ENCODE measurements around the gene SYT15B. TPM values are rescaled to one million over a fixed set of nuclear protein-coding genes. Genes with fewer than 3 reads are reported as not detected.
"Not testable (repeated sequence)": the region's sequence is repeated elsewhere in the genome, so short reads cannot be mapped to it uniquely, and the experiment has no call there.

Gene SYT15B
- total RNA-seq, 1 donor from 2014 or later: 0.23 TPM

GRCh38 chr10:47753176-47753575, 10.2 kb downstream of the SYT15B start:
- DNase-seq (ENCODE audit: low spot score); H3K4me3 Mint-ChIP-seq (ENCODE audit: low read depth): not testable (repeated sequence)

GRCh38 chr10:47751821-47752220, 11.6 kb downstream of the SYT15B start:
- H3K27me3 Mint-ChIP-seq (ENCODE audit: low read depth); H3K9me3 Mint-ChIP-seq; intact Hi-C loops (cut with micrococcal nuclease); DNase-seq (ENCODE audit: low spot score); H3K4me3 Mint-ChIP-seq (ENCODE audit: low read depth); H3K36me3 Mint-ChIP-seq (ENCODE audit: low read depth); H3K27ac Mint-ChIP-seq; H3K4me1 Mint-ChIP-seq (ENCODE audit: low read depth): not testable (repeated sequence)

More at GRCh38 chr10:47753176-47753575, 10.2 kb downstream of the SYT15B start:
- H3K4me1 Mint-ChIP-seq (ENCODE audit: low read depth); H3K27me3 Mint-ChIP-seq (ENCODE audit: low read depth); H3K27ac Mint-ChIP-seq; intact Hi-C loops (cut with micrococcal nuclease); H3K9me3 Mint-ChIP-seq; H3K36me3 Mint-ChIP-seq (ENCODE audit: low read depth): not testable (repeated sequence)

- H3K36me3 Mint-ChIP-seq (ENCODE audit: low read depth); H3K4me1 Mint-ChIP-seq (ENCODE audit: low read depth); H3K4me3 Mint-ChIP-seq (ENCODE audit: low read depth); H3K27me3 Mint-ChIP-seq (ENCODE audit: low read depth); H3K9me3 Mint-ChIP-seq; intact Hi-C loops (cut with micrococcal nuclease); H3K27ac Mint-ChIP-seq; DNase-seq (ENCODE audit: low spot score): not testable (repeated sequence)
Observed at GRCh38 chr10:47750360-47750759, 13.0 kb downstream of the SYT15B start.

- intact Hi-C loops (cut with micrococcal nuclease); H3K4me1 Mint-ChIP-seq (ENCODE audit: low read depth); H3K4me3 Mint-ChIP-seq (ENCODE audit: low read depth): not testable (repeated sequence)
Observed at GRCh38 chr10:47746780-47747376, 16.5 kb downstream of the SYT15B start.

GRCh38 chr10:47744881-47745280, 18.5 kb downstream of the SYT15B start:
- intact Hi-C loops (cut with micrococcal nuclease); H3K27ac Mint-ChIP-seq; H3K27me3 Mint-ChIP-seq (ENCODE audit: low read depth); H3K4me3 Mint-ChIP-seq (ENCODE audit: low read depth); DNase-seq (ENCODE audit: low spot score); H3K4me1 Mint-ChIP-seq (ENCODE audit: low read depth); H3K9me3 Mint-ChIP-seq; H3K36me3 Mint-ChIP-seq (ENCODE audit: low read depth): not testable (repeated sequence)

More at GRCh38 chr10:47746780-47747376, 16.5 kb downstream of the SYT15B start:
- not testable (repeated sequence) for H3K36me3 Mint-ChIP-seq (ENCODE audit: low read depth); H3K27ac Mint-ChIP-seq; H3K9me3 Mint-ChIP-seq; DNase-seq (ENCODE audit: low spot score); H3K27me3 Mint-ChIP-seq (ENCODE audit: low read depth)

- intact Hi-C loops (cut with micrococcal nuclease); H3K27ac Mint-ChIP-seq: not testable (repeated sequence)
- H3K4me3 Mint-ChIP-seq (ENCODE audit: low read depth): peak overlapping the region; percentile 52
Observed at GRCh38 chr10:47743611-47744550, 19.5 kb downstream of the SYT15B start.

GRCh38 chr10:47740868-47741267, 22.5 kb downstream of the SYT15B start:
- H3K36me3 Mint-ChIP-seq (ENCODE audit: low read depth); H3K4me1 Mint-ChIP-seq (ENCODE audit: low read depth); H3K9me3 Mint-ChIP-seq; H3K4me3 Mint-ChIP-seq (ENCODE audit: low read depth); DNase-seq (ENCODE audit: low spot score); H3K27ac Mint-ChIP-seq; intact Hi-C loops (cut with micrococcal nuclease); H3K27me3 Mint-ChIP-seq (ENCODE audit: low read depth): not testable (repeated sequence)

More at GRCh38 chr10:47743611-47744550, 19.5 kb downstream of the SYT15B start:
- H3K9me3 Mint-ChIP-seq; H3K36me3 Mint-ChIP-seq (ENCODE audit: low read depth); H3K4me1 Mint-ChIP-seq (ENCODE audit: low read depth); H3K27me3 Mint-ChIP-seq (ENCODE audit: low read depth): not testable (repeated sequence)
- peak; percentile 29 for DNase-seq (ENCODE audit: low spot score)

GRCh38 chr10:47730911-47731310, 32.5 kb downstream of the SYT15B start:
- DNase-seq (ENCODE audit: low spot score); H3K4me1 Mint-ChIP-seq (ENCODE audit: low read depth); H3K36me3 Mint-ChIP-seq (ENCODE audit: low read depth); H3K27ac Mint-ChIP-seq; H3K4me3 Mint-ChIP-seq (ENCODE audit: low read depth); H3K27me3 Mint-ChIP-seq (ENCODE audit: low read depth); intact Hi-C loops (cut with micrococcal nuclease); H3K9me3 Mint-ChIP-seq: not testable (repeated sequence)

- H3K4me3 Mint-ChIP-seq (ENCODE audit: low read depth); DNase-seq (ENCODE audit: low spot score); H3K27me3 Mint-ChIP-seq (ENCODE audit: low read depth); H3K36me3 Mint-ChIP-seq (ENCODE audit: low read depth); intact Hi-C loops (cut with micrococcal nuclease); H3K4me1 Mint-ChIP-seq (ENCODE audit: low read depth); H3K27ac Mint-ChIP-seq; H3K9me3 Mint-ChIP-seq: not testable (repeated sequence)
Observed at GRCh38 chr10:47725740-47726139, 37.7 kb downstream of the SYT15B start.

- H3K4me3 Mint-ChIP-seq (ENCODE audit: low read depth); H3K27me3 Mint-ChIP-seq (ENCODE audit: low read depth); H3K36me3 Mint-ChIP-seq (ENCODE audit: low read depth); H3K4me1 Mint-ChIP-seq (ENCODE audit: low read depth); H3K27ac Mint-ChIP-seq; intact Hi-C loops (cut with micrococcal nuclease); H3K9me3 Mint-ChIP-seq; DNase-seq (ENCODE audit: low spot score): not testable (repeated sequence)
Observed at GRCh38 chr10:47725047-47725446, 38.3 kb downstream of the SYT15B start.

GRCh38 chr10:47724119-47724518, 39.3 kb downstream of the SYT15B start:
- H3K4me3 Mint-ChIP-seq (ENCODE audit: low read depth); H3K27ac Mint-ChIP-seq; H3K27me3 Mint-ChIP-seq (ENCODE audit: low read depth); H3K9me3 Mint-ChIP-seq; intact Hi-C loops (cut with micrococcal nuclease); H3K36me3 Mint-ChIP-seq (ENCODE audit: low read depth); DNase-seq (ENCODE audit: low spot score); H3K4me1 Mint-ChIP-seq (ENCODE audit: low read depth): not testable (repeated sequence)

- intact Hi-C loops (cut with micrococcal nuclease); H3K4me1 Mint-ChIP-seq (ENCODE audit: low read depth); H3K36me3 Mint-ChIP-seq (ENCODE audit: low read depth); DNase-seq (ENCODE audit: low spot score); H3K9me3 Mint-ChIP-seq; H3K4me3 Mint-ChIP-seq (ENCODE audit: low read depth); H3K27ac Mint-ChIP-seq; H3K27me3 Mint-ChIP-seq (ENCODE audit: low read depth): not testable (repeated sequence)
Observed at GRCh38 chr10:47723362-47723761, 40.0 kb downstream of the SYT15B start.

- not testable (repeated sequence) for H3K36me3 Mint-ChIP-seq (ENCODE audit: low read depth); H3K4me3 Mint-ChIP-seq (ENCODE audit: low read depth); DNase-seq (ENCODE audit: low spot score)
Observed at GRCh38 chr10:47717011-47717769, 46.2 kb downstream of the SYT15B start.

More at GRCh38 chr10:47717011-47717769, 46.2 kb downstream of the SYT15B start:
- H3K27me3 Mint-ChIP-seq (ENCODE audit: low read depth); H3K9me3 Mint-ChIP-seq; H3K4me1 Mint-ChIP-seq (ENCODE audit: low read depth); H3K27ac Mint-ChIP-seq; intact Hi-C loops (cut with micrococcal nuclease): not testable (repeated sequence)
